PFSK-1 (cell line): ENCODE measurements around the gene MRPS30. TPM values are rescaled to one million over a fixed set of nuclear protein-coding genes. Genes with fewer than 3 reads are reported as not detected.
A peak's percentile ranks its signal among the peaks of the same experiment; 100 is the strongest.

Experiments
- FOXP2 ChIP-seq: optimal IDR thresholded peaks from 2 replicates; pipeline ENCODE3; 2011; ENCODE audit warnings: borderline replicate concordance, control low read depth, inconsistent platforms; ENCODE audit not compliant: insufficient read depth; ENCODE audit errors: extremely low read length, extremely low read depth
- POLR2AphosphoS5 ChIP-seq: IDR thresholded peaks from 2 replicates; pipeline ENCODE4 v1.6.1; 2012; ENCODE audit warnings: low read depth, mild to moderate bottlenecking, control low read depth, low read length, moderate library complexity
- REST ChIP-seq, 2 experiments: IDR thresholded peaks; 2 replicates each; pipeline versions ENCODE4 v1.6.1 to v1.8.0; 2011 to 2012; ENCODE audit warnings: low read depth in 2 of 2, low read length in 2 of 2, control low read depth in 1 of 2, inconsistent platforms in 1 of 2, mild to moderate bottlenecking in 1 of 2, moderate library complexity in 1 of 2; ENCODE audit not compliant: insufficient read depth in 1 of 2
- SIN3A ChIP-seq: IDR thresholded peaks from 2 replicates; pipeline ENCODE4 v1.6.1; 2012; ENCODE audit warnings: mild to moderate bottlenecking, low read length, moderate library complexity, borderline replicate concordance; ENCODE audit not compliant: insufficient read depth
- TAF1 ChIP-seq: IDR thresholded peaks from 2 replicates; pipeline ENCODE4 v1.6.1; 2012; ENCODE audit warnings: low read length, control low read depth, borderline replicate concordance; ENCODE audit not compliant: insufficient read depth
- polyA plus RNA-seq: library from polyadenylated mRNA; unstranded; fragments of >200 nt; gene quantifications from one replicate; pipeline ENCODE4 v1.2.1, GENCODE V29; 2012; ENCODE audit warnings: low read depth, missing spikeins; ENCODE audit not compliant: insufficient read length

The MRPS30 gene
- polyA plus RNA-seq: 53.4 TPM

- TF ChIP-seq REST (IDR thresholded peaks at IDR 0.05; ENCODE audit: insufficient read depth in 1 of 2, low read depth in 2 of 2, low read length in 2 of 2) (no peak), SIN3A (no peak), TAF1 (0 out of 2 replicates have a peak, but pooled peaks have one; percentile 71), FOXP2 (no peak), POLR2AphosphoS5 (peak; percentile 73)
Measured at GRCh38 chr5:44808435-44809214, at the start of gene MRPS30. TSS of gene MRPS30 (plus strand) at chr5:44808947. CDS start at chr5:44808963, 16 bp downstream.

GRCh38 chr5:44769200-44769876 is 39.4 kb upstream of the MRPS30 start:
- TF ChIP-seq TAF1 (no peak), SIN3A (no peak), REST (IDR thresholded peaks at IDR 0.05; ENCODE audit: insufficient read depth in 1 of 2, low read depth in 2 of 2, low read length in 2 of 2) (no peak), FOXP2 (no peak), POLR2AphosphoS5 (no peak)

GRCh38 chr5:44769877-44770209 is 38.9 kb upstream of the MRPS30 start:
- TF ChIP-seq FOXP2 (no peak), POLR2AphosphoS5 (no peak), REST (IDR thresholded peaks at IDR 0.05; ENCODE audit: insufficient read depth in 1 of 2, low read depth in 2 of 2, low read length in 2 of 2) (no peak), SIN3A (no peak), TAF1 (no peak)

- TF ChIP-seq POLR2AphosphoS5: no peak
- TF ChIP-seq REST (IDR thresholded peaks at IDR 0.05; ENCODE audit: insufficient read depth in 1 of 2, low read depth in 2 of 2, low read length in 2 of 2): no peak
- TF ChIP-seq TAF1: no peak
- TF ChIP-seq SIN3A: no peak
- TF ChIP-seq FOXP2: no peak
Measured at GRCh38 chr5:44770780-44771717, 37.7 kb upstream of the MRPS30 start.
